Measurements from ENCODE around the gene SEC24B.
"Not testable (repeated sequence)": the region's sequence is repeated elsewhere in the genome, so short reads cannot be mapped to it uniquely, and the experiment has no call there.

SEC24B gene

DNA sequence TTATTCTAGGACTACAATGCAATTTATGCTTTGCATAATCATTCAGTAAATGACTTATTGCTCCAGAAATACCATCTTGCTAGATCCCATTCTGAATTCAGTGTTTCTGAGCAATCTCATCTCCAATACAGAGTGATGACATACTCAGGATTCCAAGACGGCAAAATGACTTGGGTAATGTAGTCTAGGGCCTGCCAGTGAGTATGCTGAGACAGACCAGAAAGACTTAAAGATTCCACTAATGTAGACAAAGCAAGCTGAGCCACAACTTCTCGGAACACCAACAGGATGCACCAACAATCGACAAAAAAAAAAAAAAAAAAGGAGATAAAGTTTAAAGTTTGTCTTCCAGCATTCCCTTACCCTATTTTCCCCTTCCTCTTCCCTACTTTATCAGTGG lies 919 bp upstream of the SEC24B start:
- DNase-seq (ENCODE audit: low read depth in 2 of 2): no peak

DNA sequence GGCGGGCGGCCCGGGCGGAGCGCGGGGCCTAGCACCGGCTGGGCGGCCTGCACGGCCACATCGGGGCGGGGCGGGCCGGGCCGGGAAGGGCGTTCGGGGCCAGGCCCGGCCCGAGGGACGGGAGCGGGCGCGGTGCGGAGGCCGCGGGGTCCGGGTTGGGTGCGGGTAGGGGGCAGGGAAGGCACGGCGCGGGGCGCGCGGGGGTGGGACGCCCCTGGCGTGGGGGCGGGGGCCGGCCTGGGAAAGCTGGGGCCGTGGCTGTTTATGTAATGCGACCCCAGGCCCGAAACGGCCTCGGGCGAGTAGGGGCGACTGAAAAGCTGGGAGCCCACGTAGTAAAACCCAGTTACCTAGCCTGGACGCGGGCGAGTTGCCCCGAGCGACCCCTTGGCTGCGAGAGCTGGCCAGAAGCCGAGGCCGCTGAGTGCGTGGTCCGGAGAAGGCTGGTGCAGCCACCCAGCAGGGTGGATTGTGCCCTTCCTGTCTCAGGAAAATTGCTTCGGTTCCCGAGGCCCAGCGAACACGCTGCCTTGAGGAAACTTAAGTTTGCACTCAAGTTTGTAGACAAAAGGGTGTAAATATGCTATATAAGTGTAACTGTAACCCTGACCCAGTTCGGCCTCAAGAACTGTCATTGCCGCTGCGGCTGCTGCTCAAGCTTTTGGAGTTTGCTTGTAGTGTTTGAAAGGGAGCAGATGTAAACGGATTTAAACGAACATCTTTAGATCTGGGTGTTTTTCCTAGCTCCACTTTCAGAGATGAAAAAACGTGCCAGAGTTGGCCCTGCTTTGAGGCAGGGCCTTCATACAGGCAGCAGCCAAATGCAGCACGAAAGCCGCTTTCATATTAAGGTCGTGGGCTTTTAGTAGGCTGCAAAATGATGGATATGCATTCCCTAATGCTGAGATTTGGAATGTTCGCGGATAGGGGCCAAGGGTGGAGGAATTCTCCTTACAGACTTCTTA lies 674 bp downstream of the SEC24B start:
- peak in 1 of 2 donors; percentile 8 for DNase-seq (ENCODE audit: low read depth in 2 of 2)

DNA sequence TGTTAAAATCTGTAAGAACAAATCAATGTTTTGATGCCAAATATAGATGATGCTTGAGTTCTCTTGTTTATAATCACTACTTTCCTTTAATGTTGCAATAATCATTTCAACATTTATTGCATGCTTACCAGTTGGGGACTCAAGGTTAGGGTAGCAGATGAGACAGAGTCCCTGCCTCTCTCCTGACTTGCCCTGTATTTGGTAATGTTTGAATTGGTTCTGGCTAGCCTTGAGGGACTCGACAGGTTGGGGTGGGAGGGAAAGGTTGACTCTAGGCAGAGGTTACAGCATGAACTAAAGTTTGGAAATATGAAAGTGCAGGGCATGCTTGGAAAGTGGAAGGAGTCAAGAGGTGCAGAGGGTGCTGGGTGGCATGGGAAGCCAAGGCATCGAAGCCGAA lies 2.0 kb downstream of the SEC24B start:
- DNase-seq (ENCODE audit: low read depth in 2 of 2): no peak

DNA sequence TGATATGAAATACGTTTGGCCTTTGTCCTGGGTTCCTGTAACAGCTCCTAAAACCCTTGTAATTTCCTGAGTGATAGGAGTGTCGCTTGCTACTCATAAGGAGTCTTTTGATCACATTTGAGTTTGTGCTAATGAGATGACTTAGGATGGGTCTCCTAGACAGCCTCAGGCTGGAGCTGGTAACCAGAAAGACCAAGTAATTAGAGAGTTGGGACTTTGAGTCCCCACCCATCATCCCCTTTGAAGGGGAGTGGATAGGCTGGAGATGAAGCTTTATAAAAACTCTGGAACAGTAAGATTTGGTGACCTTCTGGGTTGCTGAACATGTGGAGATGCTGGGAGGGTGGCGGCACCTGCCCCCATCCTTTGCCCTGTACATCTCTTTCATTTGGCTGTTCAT lies 2.9 kb downstream of the SEC24B start:
- DNase-seq (ENCODE audit: low read depth in 2 of 2): no peak

DNA sequence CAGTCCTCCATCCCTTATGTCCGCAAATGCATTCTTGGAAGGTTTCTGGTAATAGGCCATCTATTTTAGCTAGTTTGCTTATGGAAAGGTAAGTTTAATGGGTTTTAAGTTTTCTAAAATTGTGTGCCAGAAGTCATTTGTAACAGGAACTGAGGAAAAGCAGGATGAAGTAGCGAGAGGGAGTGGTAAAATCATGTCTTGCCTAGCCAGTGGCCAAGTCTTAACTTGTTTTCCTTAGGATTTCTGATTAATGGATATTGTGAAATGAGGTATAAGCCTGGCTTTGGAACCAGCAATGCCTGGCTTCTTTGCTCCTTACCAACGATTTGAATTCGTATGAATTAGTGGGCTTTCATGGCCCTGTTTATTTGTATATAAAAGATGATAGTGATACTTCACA lies 7.3 kb downstream of the SEC24B start:
- DNase-seq (ENCODE audit: low read depth in 2 of 2): no peak

DNA sequence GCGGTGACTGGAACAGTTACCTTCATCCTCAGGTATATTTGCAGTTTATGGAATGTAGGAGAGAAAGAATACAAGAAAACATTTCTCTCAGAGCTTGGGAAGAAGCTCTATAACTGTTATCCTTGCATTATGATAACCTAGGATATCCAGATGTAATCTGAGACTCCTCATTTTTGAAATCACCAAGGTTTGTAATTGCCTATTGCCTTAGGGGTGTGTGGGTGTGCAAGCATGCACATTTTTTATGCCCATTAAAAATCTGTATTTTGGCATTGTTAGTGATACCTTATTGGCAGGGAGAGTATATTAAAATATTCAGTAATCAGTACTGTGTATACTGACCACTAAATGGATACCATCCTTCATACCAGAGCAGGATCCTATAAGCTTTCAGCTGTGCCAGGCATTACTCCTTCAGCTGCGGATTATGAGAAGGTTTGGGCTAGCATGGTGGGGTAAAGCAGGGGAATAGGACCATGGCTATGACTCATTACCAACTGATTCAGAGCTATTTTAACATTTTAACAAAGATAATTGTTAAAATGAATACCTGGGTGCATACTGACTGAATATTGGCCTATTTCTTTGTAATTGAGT lies 8.3 kb downstream of the SEC24B start:
- DNase-seq (ENCODE audit: low read depth in 2 of 2): no peak

DNA sequence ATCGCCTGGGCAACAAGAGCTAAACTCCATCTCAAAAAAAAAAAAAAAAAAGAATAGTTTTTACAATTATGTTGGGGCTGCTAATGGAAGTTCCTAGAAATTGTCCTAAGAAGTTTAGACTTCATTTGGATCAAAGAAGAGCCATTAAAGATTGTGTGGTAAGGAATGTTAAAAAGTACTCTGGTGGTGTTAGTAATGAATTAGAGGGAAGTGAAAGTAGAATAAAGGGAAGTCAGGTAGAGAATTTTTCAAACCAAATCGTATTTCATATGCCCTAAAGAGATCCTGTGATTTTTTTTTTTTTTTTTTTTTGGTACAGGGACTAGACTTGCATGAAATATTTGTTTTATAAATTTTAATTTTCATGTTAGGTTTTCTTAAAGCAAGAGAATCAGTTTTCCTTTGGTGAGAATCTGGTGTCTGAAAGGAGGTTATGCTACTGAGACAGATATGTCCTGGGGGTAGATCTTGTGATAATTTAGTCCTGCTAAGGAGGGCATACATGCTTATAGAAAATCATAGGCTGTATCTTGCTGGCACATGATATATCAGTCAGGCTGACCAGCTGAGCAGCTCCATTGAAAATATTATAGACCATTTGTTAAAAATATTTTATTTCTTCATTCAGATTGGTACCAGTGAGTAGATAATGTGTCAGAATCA lies 10.7 kb downstream of the SEC24B start:
- no peak for DNase-seq (ENCODE audit: low read depth in 2 of 2)

DNA sequence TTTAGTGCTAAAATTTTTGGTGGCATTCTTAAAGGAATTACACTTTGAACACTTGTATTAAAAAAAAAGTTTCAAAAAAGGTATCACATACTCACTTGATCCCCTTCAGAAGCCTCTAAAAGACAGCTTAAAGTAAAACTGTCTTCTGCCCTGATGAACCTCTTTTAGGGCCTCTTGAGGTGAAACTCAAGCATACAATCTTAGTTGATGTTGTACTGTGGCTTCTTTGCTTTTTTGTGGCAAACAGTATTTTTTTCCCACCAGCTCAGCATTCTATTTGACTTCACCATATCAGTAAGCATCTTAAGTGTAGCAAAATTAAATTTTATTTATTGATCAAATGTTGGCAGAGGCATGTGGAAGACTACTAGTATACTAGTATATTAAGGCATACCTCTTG lies 13.7 kb downstream of the SEC24B start:
- no peak for DNase-seq (ENCODE audit: low read depth in 2 of 2)

DNA sequence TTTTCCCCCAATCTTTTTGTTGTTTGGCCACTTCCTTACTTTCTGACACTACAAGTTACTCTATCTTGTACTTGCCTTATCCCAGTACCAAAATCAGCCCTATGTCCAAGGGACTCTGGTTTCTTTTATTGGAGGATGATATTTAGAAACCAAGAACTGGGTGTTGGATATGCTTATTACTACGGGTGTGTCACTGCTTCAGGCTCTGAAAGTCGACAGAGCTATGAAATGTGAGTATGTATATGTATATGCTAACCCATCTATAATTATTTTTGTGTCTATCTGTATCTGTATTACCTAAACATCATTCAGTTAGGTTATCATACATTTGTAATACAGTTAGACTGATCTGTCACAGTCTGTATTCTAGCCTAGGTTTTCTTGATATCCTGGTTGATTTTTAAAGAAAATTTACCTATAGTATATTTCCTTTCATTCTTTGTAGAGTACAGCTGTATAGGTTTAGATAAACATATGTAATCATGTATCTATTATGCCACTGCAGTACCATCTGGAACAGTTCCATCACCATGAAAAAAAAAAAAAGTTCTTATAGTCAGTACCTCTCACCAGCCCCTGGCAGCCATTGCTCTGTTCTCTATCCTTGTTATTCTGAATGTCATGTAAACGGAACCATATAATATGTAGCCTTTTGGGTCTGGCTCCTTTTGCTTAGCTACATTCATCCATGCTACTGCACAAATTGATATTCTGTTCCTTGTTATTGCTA lies 18.1 kb downstream of the SEC24B start:
- no peak for DNase-seq (ENCODE audit: low read depth in 2 of 2)

DNA sequence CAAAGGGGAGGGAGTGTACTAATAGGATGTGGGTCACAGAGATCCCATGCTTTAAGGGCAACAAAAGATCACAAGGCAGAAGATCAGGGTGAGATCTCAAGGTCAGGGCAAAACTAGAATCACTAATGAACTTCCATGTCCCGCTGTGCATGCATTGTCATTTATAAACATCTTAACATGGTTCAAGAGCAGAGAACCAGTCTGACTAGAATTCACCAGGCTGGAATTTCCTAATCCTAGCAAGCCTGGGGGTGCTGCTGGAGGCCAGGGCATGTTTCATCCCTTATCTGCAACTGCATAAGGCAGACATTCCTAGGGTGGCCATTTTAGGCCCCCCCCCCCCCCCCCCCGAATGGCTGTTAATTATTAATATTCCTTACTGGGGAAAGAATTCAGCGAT lies 19.5 kb downstream of the SEC24B start:
- DNase-seq (ENCODE audit: low read depth in 2 of 2): not testable (repeated sequence)

DNA sequence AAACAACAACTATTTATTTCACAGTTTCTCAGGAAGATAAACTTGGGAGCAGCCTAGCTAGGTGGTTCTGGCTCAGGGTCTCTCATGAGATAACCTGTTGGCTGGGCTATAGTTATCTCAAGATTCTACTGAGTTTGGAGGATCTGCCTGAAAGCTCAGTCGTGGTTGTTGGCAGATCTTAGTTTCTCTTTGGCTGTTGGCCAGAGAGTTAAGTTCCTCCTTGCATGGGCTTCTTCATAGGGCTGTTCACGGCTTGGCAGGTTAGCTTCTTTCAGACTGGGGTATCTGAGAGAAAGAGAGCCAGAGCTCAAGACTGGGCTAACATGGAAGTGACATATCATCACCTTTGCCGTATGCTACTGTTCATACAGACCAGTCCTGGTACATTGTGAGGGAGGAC lies 28.7 kb downstream of the SEC24B start:
- no peak for DNase-seq (ENCODE audit: low read depth in 2 of 2)

DNA sequence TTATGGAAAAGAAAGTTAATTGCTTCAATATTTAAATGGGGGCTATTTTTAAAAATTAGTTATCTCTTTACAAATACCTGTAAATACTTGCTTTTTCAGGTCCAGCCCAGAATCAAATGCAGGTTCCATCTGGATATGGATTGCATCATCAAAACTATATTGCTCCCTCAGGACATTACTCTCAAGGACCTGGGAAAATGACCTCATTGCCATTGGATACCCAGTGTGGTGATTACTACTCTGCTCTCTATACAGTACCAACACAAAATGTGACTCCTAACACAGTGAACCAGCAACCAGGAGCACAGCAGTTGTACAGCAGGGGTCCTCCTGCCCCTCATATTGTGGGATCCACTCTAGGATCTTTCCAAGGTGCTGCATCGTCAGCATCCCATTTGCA lies 29.2 kb downstream of the SEC24B start:
- DNase-seq (ENCODE audit: low read depth in 2 of 2): no peak

DNA sequence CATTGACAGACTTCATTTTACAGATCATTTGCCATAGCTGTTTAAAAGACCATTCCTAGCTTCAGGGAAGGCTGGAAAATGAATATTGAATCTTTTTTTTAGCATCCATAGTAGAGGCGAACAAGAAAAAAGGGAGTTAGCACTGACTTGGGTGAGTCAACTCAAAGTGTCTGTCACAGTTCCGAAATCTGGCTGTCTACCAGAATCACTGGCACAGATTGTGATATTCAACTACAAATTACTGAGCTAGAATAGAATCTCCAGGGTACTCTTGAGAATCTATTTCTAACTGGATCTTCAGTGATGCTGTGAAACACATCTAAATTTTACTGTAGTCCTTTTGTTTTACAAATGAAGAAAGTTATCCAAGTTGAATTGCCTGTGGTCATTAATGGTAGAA lies 31.5 kb downstream of the SEC24B start:
- no peak for DNase-seq (ENCODE audit: low read depth in 2 of 2)

DNA sequence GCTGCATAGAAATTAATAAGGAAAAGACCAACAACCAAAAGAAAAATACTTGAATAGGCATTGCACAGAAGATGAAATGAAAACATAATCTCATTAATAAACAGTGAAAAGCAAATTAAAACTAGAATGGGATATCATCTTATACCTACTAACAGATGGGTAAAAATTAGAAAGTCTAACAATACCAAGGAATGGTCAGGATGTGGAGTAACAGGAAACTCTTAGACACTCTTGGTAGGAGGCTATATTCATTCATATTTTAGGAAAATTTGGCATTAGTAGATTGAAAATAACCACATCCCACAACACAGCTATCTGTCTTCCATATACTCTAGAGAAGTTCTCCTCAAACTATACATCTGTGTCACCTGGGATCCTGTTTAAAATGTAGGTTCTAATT lies 36.3 kb downstream of the SEC24B start:
- DNase-seq (ENCODE audit: low read depth in 2 of 2): no peak

DNA sequence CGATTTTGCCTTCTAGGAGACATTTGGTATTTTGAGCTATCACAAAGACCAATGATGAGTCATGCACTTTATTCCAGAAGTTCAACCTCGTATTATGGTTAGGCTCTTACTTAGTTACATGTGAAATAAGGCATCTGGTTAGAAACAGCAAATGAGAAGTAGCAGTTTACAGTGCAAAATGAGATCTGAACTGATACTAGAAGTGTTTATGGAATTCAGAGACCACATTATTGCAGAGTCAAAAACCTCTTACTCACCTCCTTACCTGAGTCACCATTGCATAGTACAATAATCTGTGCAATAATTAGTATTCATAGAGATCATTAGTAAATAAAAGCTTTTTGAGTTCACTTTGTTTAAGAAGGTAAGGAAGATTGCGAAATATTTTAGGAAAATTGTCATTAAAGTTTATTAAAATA lies 38.7 kb downstream of the SEC24B start:
- DNase-seq (ENCODE audit: low read depth in 2 of 2): no peak

DNA sequence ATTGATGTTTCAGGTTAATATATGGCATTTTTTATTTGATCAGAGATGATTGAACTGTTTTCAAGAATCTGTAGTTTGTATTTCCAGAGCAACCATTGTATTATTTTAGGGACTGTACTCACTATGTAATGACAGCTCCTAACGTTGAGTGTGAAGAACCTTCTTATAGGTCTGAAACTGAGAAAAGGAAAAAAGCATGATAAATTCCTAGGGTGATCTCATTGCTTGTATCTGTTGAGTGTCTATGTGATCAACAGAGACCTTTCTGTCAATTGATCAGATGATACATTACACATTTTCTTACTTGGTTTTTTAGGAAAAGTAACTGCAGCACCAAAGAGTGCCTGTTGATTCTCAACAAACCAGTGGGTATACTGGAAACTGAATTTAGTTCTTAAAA lies 40.2 kb downstream of the SEC24B start:
- no peak for DNase-seq (ENCODE audit: low read depth in 2 of 2)

DNA sequence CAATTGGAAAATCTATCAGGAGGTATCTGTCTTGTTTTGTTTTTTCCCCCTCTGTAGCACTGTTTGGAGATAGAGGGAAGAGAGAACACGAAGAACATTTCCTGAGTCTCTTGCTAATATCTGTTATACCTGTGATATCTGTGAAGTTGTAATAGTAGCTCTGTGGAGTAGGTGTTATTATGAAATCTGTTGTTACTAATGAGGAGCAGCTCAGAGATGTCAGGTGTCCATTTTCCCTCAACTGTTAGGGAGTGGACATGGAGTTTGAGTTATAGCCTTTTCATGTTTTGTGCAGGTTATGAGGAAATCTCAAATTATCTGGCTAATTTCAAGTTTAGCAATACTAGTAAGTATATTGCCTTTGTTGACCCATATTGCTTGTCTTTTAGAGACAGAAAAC lies 52.4 kb downstream of the SEC24B start:
- no peak for DNase-seq (ENCODE audit: low read depth in 2 of 2)

DNA sequence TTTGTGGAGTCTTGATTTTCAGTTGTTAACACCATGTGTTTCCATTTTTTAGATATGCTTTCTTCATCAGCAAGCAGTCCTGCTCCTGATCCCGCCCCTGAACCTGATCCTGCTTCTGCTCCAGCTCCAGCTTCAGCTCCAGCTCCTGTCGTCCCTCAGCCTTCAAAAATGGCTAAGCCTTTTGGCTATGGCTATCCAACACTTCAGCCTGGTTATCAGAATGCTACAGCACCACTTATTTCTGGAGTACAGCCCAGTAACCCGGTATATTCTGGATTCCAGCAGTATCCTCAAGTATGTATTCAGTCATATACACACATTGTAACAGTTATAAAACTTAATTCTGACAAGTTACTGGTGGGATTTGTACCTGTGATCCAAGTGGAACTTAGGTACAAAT lies 60.9 kb downstream of the SEC24B start:
- DNase-seq (ENCODE audit: low read depth in 2 of 2): no peak

DNA sequence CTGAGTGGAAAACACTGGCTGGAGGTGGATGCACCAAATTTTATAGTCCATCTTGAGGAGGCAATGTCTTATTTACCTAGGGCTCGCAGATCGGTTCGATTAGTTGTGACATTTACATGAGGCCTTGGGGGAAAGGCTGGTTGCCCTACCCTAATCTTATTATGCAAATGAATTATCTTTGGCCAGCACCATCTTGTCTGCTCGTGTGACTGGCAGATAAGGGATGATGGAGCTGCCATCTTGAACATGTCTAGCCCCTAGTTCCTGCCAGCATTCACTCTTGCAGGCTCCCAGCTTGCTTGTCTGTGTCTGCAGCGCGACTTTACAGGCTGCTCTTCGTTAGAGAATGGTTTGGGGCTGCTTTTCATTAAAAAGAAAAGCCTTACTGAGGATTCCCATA lies 61.9 kb downstream of the SEC24B start:
- DNase-seq (ENCODE audit: low read depth in 2 of 2): no peak

DNA sequence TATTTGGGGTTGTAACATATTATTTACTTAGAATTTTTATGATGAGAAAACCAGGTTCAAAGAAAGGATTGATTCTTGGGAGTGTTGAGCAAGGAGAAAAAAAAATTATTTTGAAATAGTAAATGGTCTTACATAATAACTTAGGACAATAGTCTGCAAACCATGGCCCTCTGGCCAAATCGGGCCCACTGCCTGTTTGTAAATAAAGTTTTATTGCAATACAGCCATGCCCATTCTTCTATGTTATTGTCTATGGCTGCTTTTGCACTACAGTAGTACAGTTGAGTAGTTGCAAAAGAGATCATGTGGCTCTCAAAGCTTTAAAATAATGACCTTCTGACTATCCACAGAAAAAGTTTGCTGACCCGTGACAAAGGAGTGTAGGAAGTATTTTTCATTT lies 63.3 kb downstream of the SEC24B start:
- no peak for DNase-seq (ENCODE audit: low read depth in 2 of 2)

DNA sequence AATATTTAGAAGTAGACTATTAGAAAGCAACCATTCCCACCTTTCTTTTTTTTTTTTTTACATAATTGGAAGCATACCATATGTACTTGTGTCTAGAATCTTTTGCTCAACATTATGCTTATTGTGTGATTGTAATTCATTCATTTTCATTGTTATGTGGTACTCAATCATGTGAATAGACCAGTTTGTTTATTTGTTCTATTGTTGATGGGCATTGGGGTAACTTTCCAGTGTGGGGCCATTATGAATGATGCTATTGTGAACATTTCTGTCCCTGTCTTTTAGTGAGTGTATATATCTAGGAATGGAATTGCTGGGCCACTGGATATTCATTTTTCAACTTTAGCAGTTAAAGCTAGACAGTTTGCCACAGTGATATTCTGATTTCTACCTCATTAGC lies 63.9 kb downstream of the SEC24B start:
- DNase-seq (ENCODE audit: low read depth in 2 of 2): no peak

DNA sequence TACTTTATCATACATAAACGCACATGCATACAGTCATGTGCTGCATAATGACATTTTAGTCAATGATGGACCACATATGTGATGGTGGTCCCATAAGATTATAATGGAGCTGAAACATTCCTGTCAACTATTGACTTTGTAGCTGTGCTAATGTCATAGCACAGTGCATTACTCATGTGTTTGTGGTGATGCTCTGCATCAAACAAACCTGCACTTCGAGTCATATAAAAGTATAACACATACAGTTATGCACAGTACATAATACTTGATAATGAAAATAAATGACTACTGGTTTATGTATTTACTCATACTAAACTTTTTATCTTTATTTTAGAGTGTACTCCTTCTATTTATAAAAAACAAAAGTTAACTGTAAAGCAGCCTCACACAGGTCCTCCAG lies 65.9 kb downstream of the SEC24B start:
- no peak for DNase-seq (ENCODE audit: low read depth in 2 of 2)
